ENCODE results near the gene ACACB.

ACACB gene

GRCh38 chr12:109192358-109192757 is 76.0 kb downstream of the ACACB start:
- H3K4me3 ChIP-seq (ENCODE audit: low read depth, low read length), result no peak overlapping the region
- H3K27me3 ChIP-seq (ENCODE audit: insufficient read depth, low read length), result no peaks in the 10 kb centered on the region
- no peaks in the 10 kb centered on the region for H3K79me2 ChIP-seq (ENCODE audit: control insufficient read depth, insufficient read depth, low read length, unreplicated experiment)
- no peaks in the 10 kb centered on the region for H3K36me3 ChIP-seq (ENCODE audit: insufficient read depth, low read length)
- peak overlapping the region; percentile 1; the same call in 1 of the 2 replicates for H3K27ac ChIP-seq (ENCODE audit: low read depth, low read length)
- H2AFZ ChIP-seq (ENCODE audit: low read length, unreplicated experiment), result no peak overlapping the region
- peaks cover 21% of the 10 kb centered on the region for H3K4me1 ChIP-seq (ENCODE audit: control insufficient read depth, insufficient read depth, low read length, unreplicated experiment)

GRCh38 chr12:109193896-109194295 is 77.5 kb downstream of the ACACB start:
- no peak overlapping the region for H3K27ac ChIP-seq (ENCODE audit: low read depth, low read length)
- no peak overlapping the region for H3K4me3 ChIP-seq (ENCODE audit: low read depth, low read length)

GRCh38 chr12:109196332-109196731 is 79.9 kb downstream of the ACACB start:
- Histone ChIP-seq H3K36me3 (ENCODE audit: insufficient read depth, low read length) (no peaks in the 10 kb centered on the region), H3K4me1 (ENCODE audit: control insufficient read depth, insufficient read depth, low read length, unreplicated experiment) (peaks cover 21% of the 10 kb centered on the region), H2AFZ (ENCODE audit: low read length, unreplicated experiment) (no peak overlapping the region), H3K27me3 (ENCODE audit: insufficient read depth, low read length) (no peaks in the 10 kb centered on the region), H3K79me2 (ENCODE audit: control insufficient read depth, insufficient read depth, low read length, unreplicated experiment) (no peaks in the 10 kb centered on the region), H3K27ac (ENCODE audit: low read depth, low read length) (no peak overlapping the region), H3K4me3 (ENCODE audit: low read depth, low read length) (no peak overlapping the region)

More at GRCh38 chr12:109193896-109194295, 77.5 kb downstream of the ACACB start:
- Histone ChIP-seq H3K27me3 (ENCODE audit: insufficient read depth, low read length) (no peaks in the 10 kb centered on the region), H3K36me3 (ENCODE audit: insufficient read depth, low read length) (no peaks in the 10 kb centered on the region), H2AFZ (ENCODE audit: low read length, unreplicated experiment) (no peak overlapping the region), H3K4me1 (ENCODE audit: control insufficient read depth, insufficient read depth, low read length, unreplicated experiment) (peaks cover 21% of the 10 kb centered on the region), H3K79me2 (ENCODE audit: control insufficient read depth, insufficient read depth, low read length, unreplicated experiment) (no peaks in the 10 kb centered on the region)

GRCh38 chr12:109197327-109197726 is 80.9 kb downstream of the ACACB start:
- Histone ChIP-seq H2AFZ (ENCODE audit: low read length, unreplicated experiment) (no peak overlapping the region), H3K79me2 (ENCODE audit: control insufficient read depth, insufficient read depth, low read length, unreplicated experiment) (no peaks in the 10 kb centered on the region), H3K27ac (ENCODE audit: low read depth, low read length) (no peak overlapping the region), H3K4me3 (ENCODE audit: low read depth, low read length) (no peak overlapping the region), H3K36me3 (ENCODE audit: insufficient read depth, low read length) (no peaks in the 10 kb centered on the region), H3K4me1 (ENCODE audit: control insufficient read depth, insufficient read depth, low read length, unreplicated experiment) (peaks cover 12% of the 10 kb centered on the region), H3K27me3 (ENCODE audit: insufficient read depth, low read length) (no peaks in the 10 kb centered on the region)

- H3K79me2 ChIP-seq (ENCODE audit: control insufficient read depth, insufficient read depth, low read length, unreplicated experiment), result no peaks in the 10 kb centered on the region
- H3K4me3 ChIP-seq (ENCODE audit: low read depth, low read length), result no peak overlapping the region
- no peak overlapping the region for H3K27ac ChIP-seq (ENCODE audit: low read depth, low read length)
- H3K4me1 ChIP-seq (ENCODE audit: control insufficient read depth, insufficient read depth, low read length, unreplicated experiment), result no peaks in the 10 kb centered on the region
- H3K27me3 ChIP-seq (ENCODE audit: insufficient read depth, low read length), result no peaks in the 10 kb centered on the region
- H2AFZ ChIP-seq (ENCODE audit: low read length, unreplicated experiment), result no peak overlapping the region
- H3K36me3 ChIP-seq (ENCODE audit: insufficient read depth, low read length), result no peaks in the 10 kb centered on the region
Observed at GRCh38 chr12:109199324-109199723, 82.9 kb downstream of the ACACB start.

- Histone ChIP-seq H3K27ac (ENCODE audit: low read depth, low read length) (no peak overlapping the region), H3K36me3 (ENCODE audit: insufficient read depth, low read length) (no peaks in the 10 kb centered on the region), H3K4me1 (ENCODE audit: control insufficient read depth, insufficient read depth, low read length, unreplicated experiment) (no peaks in the 10 kb centered on the region), H2AFZ (ENCODE audit: low read length, unreplicated experiment) (no peak overlapping the region), H3K27me3 (ENCODE audit: insufficient read depth, low read length) (no peaks in the 10 kb centered on the region), H3K4me3 (ENCODE audit: low read depth, low read length) (no peak overlapping the region), H3K79me2 (ENCODE audit: control insufficient read depth, insufficient read depth, low read length, unreplicated experiment) (no peaks in the 10 kb centered on the region)
Observed at GRCh38 chr12:109200825-109201495, 84.6 kb downstream of the ACACB start.

GRCh38 chr12:109201496-109201885 is 85.1 kb downstream of the ACACB start:
- Histone ChIP-seq H3K4me1 (ENCODE audit: control insufficient read depth, insufficient read depth, low read length, unreplicated experiment) (no peaks in the 10 kb centered on the region), H3K79me2 (ENCODE audit: control insufficient read depth, insufficient read depth, low read length, unreplicated experiment) (no peaks in the 10 kb centered on the region), H3K4me3 (ENCODE audit: low read depth, low read length) (no peak overlapping the region), H3K36me3 (ENCODE audit: insufficient read depth, low read length) (no peaks in the 10 kb centered on the region), H3K27me3 (ENCODE audit: insufficient read depth, low read length) (no peaks in the 10 kb centered on the region), H3K27ac (ENCODE audit: low read depth, low read length) (no peak overlapping the region), H2AFZ (ENCODE audit: low read length, unreplicated experiment) (no peak overlapping the region)

GRCh38 chr12:109202770-109203169 is 86.4 kb downstream of the ACACB start:
- H2AFZ ChIP-seq (ENCODE audit: low read length, unreplicated experiment), result no peak overlapping the region
- H3K36me3 ChIP-seq (ENCODE audit: insufficient read depth, low read length), result no peaks in the 10 kb centered on the region
- H3K27me3 ChIP-seq (ENCODE audit: insufficient read depth, low read length), result no peaks in the 10 kb centered on the region
- H3K4me1 ChIP-seq (ENCODE audit: control insufficient read depth, insufficient read depth, low read length, unreplicated experiment), result no peaks in the 10 kb centered on the region
- no peaks in the 10 kb centered on the region for H3K79me2 ChIP-seq (ENCODE audit: control insufficient read depth, insufficient read depth, low read length, unreplicated experiment)
- no peak overlapping the region for H3K27ac ChIP-seq (ENCODE audit: low read depth, low read length)
- H3K4me3 ChIP-seq (ENCODE audit: low read depth, low read length), result no peak overlapping the region

- Histone ChIP-seq H3K4me1 (ENCODE audit: control insufficient read depth, insufficient read depth, low read length, unreplicated experiment) (no peaks in the 10 kb centered on the region), H3K79me2 (ENCODE audit: control insufficient read depth, insufficient read depth, low read length, unreplicated experiment) (no peaks in the 10 kb centered on the region), H2AFZ (ENCODE audit: low read length, unreplicated experiment) (no peak overlapping the region), H3K27me3 (ENCODE audit: insufficient read depth, low read length) (no peaks in the 10 kb centered on the region), H3K27ac (ENCODE audit: low read depth, low read length) (no peak overlapping the region), H3K36me3 (ENCODE audit: insufficient read depth, low read length) (no peaks in the 10 kb centered on the region), H3K4me3 (ENCODE audit: low read depth, low read length) (no peak overlapping the region)
Observed at GRCh38 chr12:109203480-109203879, 87.1 kb downstream of the ACACB start.

GRCh38 chr12:109209082-109209481 is 92.7 kb downstream of the ACACB start:
- Histone ChIP-seq H3K27me3 (ENCODE audit: insufficient read depth, low read length) (no peaks in the 10 kb centered on the region), H3K79me2 (ENCODE audit: control insufficient read depth, insufficient read depth, low read length, unreplicated experiment) (no peaks in the 10 kb centered on the region), H2AFZ (ENCODE audit: low read length, unreplicated experiment) (no peak overlapping the region), H3K36me3 (ENCODE audit: insufficient read depth, low read length) (no peaks in the 10 kb centered on the region), H3K4me3 (ENCODE audit: low read depth, low read length) (no peak overlapping the region), H3K27ac (ENCODE audit: low read depth, low read length) (no peak overlapping the region), H3K4me1 (ENCODE audit: control insufficient read depth, insufficient read depth, low read length, unreplicated experiment) (no peaks in the 10 kb centered on the region)

GRCh38 chr12:109212460-109213115 is 96.2 kb downstream of the ACACB start:
- no peaks in the 10 kb centered on the region for H3K27me3 ChIP-seq (ENCODE audit: insufficient read depth, low read length)

More at GRCh38 chr12:109212460-109213115, 96.2 kb downstream of the ACACB start:
- Histone ChIP-seq H3K27ac (ENCODE audit: low read depth, low read length) (no peak overlapping the region), H3K4me1 (ENCODE audit: control insufficient read depth, insufficient read depth, low read length, unreplicated experiment) (no peaks in the 10 kb centered on the region), H3K79me2 (ENCODE audit: control insufficient read depth, insufficient read depth, low read length, unreplicated experiment) (no peaks in the 10 kb centered on the region), H3K36me3 (ENCODE audit: insufficient read depth, low read length) (no peaks in the 10 kb centered on the region), H3K4me3 (ENCODE audit: low read depth, low read length) (no peak overlapping the region), H2AFZ (ENCODE audit: low read length, unreplicated experiment) (no peak overlapping the region)
